ENCODE data around the gene CLRN2. TPM values are rescaled to one million over a fixed set of nuclear protein-coding genes. Genes with fewer than 3 reads are reported as not detected.

Gene CLRN2, protein sequence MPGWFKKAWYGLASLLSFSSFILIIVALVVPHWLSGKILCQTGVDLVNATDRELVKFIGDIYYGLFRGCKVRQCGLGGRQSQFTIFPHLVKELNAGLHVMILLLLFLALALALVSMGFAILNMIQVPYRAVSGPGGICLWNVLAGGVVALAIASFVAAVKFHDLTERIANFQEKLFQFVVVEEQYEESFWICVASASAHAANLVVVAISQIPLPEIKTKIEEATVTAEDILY
- not detected for total RNA-seq
- long read RNA-seq, donor 1 = 0 reads
- long read RNA-seq, donor 2 = 0 reads

DNA sequence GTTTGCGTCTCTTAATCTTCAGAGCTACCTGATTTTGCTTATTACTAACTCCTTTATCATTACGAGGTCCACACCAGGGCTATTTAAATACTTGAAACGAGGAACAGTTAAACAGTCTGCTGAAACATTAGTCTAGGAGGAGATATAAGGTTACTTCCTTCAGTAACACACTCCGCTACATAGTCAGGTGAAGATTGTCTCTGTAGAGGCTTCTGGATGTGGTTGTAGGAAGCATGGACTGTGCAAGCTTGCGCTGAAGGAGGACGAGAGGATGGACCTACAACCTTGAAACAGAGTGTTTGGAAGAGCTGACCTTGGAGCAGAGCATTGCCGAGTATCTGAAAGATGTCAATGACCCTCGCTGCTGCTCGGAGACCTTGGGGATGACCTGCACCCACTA lies at the start of gene CLRN2:
Gene CLRN2, plus strand, starts transcription at position 301 of the 400 bp plus-strand sequence. CDS start 102 bp downstream, outside the sequence.
- DNase-seq (ENCODE audit: low spot score) = no peak
- intact Hi-C loops (cut with DNase I) = no loop called here

- DNase-seq (ENCODE audit: low spot score) = no peak
- intact Hi-C loops (cut with DNase I) = loop anchor here (5.0 to 10.0 kb wide), 2 partner anchors 114 to 121 kb away; no protein-coding TSS in a partner anchor
Measured at GRCh38 chr4:17468619-17469221, 46.2 kb upstream of the CLRN2 start.

DNA sequence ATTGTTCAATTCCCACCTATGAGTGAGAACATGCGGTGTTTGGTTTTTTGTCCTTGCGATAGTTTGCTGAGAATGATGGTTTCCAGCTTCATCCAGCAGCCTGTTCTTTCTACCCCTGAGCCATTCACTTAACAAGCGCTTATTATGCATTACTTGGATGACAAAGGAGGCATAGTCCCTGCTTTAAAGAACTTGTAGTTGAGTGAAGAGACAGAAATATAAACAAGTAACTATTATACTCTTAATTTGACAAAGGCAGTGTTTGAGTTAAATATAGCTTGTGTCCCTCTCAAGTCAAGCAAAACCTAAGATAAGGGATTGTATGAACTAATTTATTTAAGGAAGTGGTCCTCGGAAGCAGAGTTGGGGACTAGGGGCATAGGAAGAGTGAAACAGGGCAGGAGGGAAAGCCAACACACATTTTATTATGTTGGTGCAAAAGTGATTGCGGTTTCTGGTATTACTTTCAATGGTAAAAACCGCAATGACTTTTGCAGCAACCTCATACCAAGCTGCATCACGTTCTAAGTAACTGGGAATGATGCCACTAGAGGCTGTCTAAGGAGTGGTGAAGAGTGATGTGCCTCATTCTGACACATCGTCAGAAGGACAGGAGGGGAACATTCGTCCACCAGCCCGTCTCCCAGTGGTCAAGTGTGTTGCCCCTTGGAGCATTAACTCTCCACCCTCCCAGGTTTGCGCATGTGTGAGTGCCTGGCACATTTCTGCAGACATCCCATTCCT lies 44.9 kb upstream of the CLRN2 start:
- intact Hi-C loops (cut with DNase I) = loop anchor here (5.0 to 10.0 kb wide), 2 partner anchors 115 to 123 kb away; no protein-coding TSS in a partner anchor
- DNase-seq (ENCODE audit: low spot score) = no peak

DNA sequence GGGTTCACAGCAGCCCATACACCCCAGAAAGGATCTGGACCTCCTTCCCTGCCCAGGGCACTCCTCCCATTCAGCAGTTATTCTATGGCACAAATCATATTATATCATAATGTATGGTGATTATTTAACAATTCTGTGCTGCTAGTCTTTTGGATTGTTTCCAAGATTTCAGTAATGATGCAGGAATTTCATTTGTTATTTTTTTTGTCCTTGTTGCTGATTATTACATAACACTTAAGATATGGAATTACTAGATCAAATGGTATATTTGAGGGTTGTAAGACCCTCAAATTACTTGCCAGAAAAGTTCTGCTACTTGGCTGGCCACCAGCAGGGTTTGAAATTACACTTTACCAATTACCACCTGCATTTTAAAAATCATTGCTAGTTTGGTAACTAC lies 39.5 kb upstream of the CLRN2 start:
- DNase-seq (ENCODE audit: low spot score) = no peak
- intact Hi-C loops (cut with DNase I) = no loop called here

DNA sequence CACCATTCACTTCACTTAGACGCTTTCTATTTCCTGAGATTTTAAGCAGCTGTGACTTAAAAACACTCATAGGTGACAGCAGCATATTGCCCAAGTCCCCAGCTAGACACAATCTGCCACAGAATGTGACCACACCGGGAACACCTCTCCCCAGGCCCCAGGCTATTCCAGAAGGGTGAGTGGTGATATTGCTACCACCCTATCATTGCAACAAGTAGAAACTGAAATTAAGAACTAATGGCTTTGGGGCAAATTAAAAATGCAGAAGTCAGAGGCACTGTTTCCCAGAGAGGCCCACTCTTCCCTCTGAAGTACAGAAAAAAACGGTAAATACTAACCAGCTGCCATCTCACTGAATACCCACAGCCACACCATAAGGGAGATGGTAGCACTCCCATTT lies 38.1 kb upstream of the CLRN2 start:
- DNase-seq (ENCODE audit: low spot score) = no peak
- intact Hi-C loops (cut with DNase I) = no loop called here

DNA sequence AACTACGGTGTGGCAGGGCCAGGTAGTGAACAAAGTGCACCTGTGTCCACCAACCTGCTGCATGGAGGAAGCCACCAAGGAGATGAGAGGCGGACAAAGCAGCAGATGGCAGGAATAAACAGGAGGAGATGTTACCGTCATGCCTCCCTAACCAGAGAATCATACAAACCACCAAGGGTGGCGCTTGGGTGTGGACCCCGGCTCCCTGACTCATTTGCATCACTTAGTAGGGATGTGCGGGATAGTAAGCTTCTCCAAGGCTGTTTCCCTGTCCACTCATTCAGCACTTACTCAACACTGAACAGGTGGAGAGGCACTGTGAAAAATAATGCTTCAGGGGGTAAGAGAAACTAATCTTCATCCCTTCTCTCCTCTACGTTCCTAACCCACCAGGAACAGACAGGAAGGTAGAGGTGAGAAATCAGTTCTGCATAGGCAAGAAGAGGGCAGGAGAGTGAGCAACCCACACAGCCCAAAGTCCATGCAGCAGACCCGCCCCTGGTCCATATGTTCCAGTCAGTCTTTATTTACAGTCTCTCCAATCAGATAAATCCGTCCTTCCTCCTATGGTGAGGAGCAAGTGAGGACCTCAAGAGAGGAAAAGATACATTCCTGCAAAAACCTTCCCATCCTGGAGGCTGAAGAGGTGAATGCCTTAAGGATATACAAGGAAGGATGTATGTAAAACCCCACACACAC lies 37.0 kb upstream of the CLRN2 start:
- intact Hi-C loops (cut with DNase I) = no loop called here
- DNase-seq (ENCODE audit: low spot score) = no peak

DNA sequence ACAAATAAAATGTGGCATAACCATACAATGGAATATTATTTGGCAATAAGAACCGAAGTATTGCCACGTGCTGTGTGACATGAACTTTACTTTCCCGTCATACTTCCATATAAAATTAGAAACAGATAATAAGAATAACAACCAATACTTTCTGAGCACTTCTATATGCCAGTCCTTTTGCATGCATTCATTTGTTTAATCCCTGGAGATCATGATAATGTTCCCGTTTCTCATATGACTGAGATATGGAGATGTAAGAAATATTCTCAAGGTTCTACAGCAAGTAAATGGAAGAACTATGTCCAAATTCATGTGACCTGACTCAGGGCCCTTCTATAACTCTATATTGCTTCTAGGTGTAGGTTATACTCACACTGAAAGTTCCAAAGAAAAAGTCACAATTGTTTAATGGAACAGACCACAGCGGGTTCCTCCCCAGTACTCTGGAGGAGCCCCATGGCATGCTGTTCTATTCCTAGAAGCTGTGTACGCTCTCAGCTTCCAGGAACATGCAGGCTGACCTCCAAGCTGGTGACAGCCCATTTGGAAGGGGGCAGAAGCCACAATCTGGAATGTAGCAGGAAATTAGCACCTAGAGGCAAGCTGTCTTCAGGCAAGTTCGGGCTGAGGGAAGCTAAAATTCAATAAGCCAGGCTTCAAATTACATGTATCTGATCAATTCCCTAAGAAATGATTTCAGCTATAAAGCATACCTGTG lies 34.6 kb upstream of the CLRN2 start:
- intact Hi-C loops (cut with DNase I) = no loop called here

GRCh38 chr4:17480955-17481354 lies 34.0 kb upstream of the CLRN2 start:
- no peak for DNase-seq (ENCODE audit: low spot score)
- intact Hi-C loops (cut with DNase I) = no loop called here

More for the DNA sequence above, 34.6 kb upstream of the CLRN2 start:
- DNase-seq (ENCODE audit: low spot score) = no peak

DNA sequence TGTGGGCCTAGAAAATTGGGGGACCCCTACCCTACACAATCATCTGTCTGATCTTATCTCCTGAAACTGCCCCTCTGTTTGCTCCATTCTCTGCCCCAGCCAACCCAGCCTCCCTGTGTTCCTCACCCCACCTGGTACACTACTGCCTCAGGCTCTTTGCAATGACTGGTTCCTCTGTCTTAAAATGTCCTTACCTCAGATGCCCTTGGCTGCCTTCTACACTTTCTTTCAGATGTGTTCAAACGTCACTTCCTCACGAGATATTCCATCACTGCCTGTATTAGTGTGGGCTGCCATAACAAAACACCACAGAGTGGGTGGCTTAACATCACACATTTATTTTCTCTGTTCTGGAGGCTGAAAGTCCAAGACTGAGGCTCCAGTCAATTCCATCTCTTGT lies 32.2 kb upstream of the CLRN2 start:
- no peak for DNase-seq (ENCODE audit: low spot score)
- intact Hi-C loops (cut with DNase I) = no loop called here

DNA sequence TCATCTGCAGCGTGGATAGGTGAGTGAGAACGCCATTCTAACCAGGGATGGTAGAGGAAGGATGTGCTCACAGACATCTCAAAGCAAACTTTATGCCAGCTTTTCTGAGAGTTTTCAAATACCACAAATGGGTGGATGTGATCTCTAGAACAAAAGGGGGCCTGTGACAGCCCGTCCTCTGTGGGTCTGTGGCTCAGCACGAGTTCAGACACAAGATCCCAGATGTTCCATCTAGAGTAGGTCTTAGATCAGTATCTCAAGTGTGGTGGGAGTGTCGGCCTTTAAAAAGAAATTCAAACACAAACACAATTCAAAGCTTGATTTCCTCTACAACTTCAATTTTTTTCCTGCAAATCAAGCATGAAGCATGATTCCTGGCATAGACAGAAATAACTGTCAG lies 25.8 kb upstream of the CLRN2 start:
- intact Hi-C loops (cut with DNase I) = no loop called here
- no peak for DNase-seq (ENCODE audit: low spot score)

GRCh38 chr4:17489721-17490120 lies 25.2 kb upstream of the CLRN2 start:
- intact Hi-C loops (cut with DNase I) = no loop called here
- no peak for DNase-seq (ENCODE audit: low spot score)

- intact Hi-C loops (cut with DNase I) = no loop called here
- DNase-seq (ENCODE audit: low spot score) = no peak
Measured at GRCh38 chr4:17490575-17491059, 24.3 kb upstream of the CLRN2 start.

DNA sequence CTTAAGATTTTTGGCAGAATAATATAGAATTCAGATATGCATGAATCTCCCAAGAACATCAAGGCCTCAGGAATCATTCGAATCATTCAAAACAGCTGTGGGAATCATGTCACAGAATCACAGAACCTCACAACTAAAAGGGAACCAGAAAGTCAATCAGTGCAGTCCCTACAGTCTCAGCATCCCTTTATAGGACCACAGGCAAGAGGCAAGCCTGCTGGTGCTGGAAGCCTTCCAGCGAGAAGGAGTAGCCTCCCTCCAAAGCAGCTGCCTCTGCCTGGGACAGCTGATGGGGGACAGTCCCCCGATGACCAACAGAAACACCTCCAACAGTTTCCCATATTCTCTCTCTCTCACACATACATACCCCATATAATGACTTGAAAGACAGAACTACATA lies 23.8 kb upstream of the CLRN2 start:
- intact Hi-C loops (cut with DNase I) = no loop called here

DNA sequence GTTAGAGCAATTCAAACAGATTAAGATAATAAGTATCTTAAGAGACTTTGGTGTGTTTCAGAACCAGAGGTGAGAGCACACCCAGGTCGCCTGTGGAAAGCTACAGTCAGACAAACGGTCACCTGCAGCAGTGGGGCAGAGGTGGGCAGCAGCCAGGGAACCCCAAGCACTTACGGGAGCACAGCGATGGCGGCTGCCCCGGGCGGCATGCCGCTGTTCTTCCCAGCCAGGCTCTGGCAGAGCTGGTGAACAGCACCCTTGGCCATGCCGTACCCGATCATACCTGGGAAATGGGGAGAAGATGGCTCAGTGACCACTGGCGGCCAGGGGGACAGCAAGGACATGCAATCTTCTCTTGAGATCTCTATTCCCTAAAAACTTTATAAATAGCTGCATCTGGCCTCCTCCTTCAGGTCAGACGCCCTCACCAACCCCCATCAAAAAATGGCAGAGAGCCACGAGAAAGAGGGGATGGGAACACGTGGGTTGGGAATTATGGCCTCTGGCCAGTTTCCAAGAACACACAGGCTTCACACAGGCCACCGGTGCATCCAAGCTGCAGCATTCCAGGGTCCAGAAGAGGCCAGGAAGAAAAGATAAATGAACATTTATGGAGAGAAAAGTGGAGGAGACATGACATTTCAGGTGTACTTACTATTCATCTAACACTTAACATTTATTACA lies 22.8 kb upstream of the CLRN2 start:
- intact Hi-C loops (cut with DNase I) = no loop called here
- no peak for DNase-seq (ENCODE audit: low spot score)

More for the DNA sequence above, 23.8 kb upstream of the CLRN2 start:
- no peak for DNase-seq (ENCODE audit: low spot score)

DNA sequence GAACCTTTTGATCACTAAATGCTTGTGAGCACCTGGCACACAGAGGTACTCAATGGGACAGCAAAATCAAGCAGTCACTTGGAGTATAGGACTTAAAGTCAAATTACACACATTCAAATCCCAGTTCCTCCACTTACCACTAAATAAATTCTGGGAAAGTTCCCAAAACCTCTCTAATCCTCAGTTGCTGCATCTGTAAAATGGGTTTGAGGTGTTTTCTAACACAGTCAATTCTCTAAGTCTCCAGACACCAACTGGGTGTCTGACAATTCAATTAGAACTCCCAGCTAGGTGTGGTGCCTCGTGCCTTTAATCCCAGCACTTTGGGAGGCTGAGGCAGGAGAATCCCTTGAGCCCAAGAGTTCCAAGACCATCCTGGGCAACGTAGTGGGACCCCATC lies 22.1 kb upstream of the CLRN2 start:
- intact Hi-C loops (cut with DNase I) = no loop called here
- DNase-seq (ENCODE audit: low spot score) = no peak

GRCh38 chr4:17493619-17494018 lies 21.3 kb upstream of the CLRN2 start:
- no peak for DNase-seq (ENCODE audit: low spot score)
- intact Hi-C loops (cut with DNase I) = no loop called here

GRCh38 chr4:17494258-17495190 lies 20.4 kb upstream of the CLRN2 start:
- DNase-seq (ENCODE audit: low spot score) = no peak
- intact Hi-C loops (cut with DNase I) = no loop called here
